Endothelial cell of umbilical vein (primary cell): ENCODE data around the gene TEN1. TPM values are rescaled to one million over a fixed set of nuclear protein-coding genes. Genes with fewer than 3 reads are reported as not detected.

ENCODE experiments used
- BruUV-seq: library from RNA; stranded (reverse); fragments of 400-500 nt; replicated peaks from 2 replicates; lab custom pipeline; 2021; lab: Mats Ljungman, UMichigan
- CTCF ChIA-PET: fragments of 300-600, 350-600 bp; sonication (Branson Sonifier 250); formaldehyde crosslinking; loops from one replicate; lab custom pipeline; 2021; ENCODE audit warnings: antibody characterized with exemption, inconsistent platforms; lab: Charles Lee
- POLR2A ChIA-PET: fragments of 300-600, 350-600 bp; sonication (Branson Sonifier 250); formaldehyde crosslinking; loops from one replicate; lab custom pipeline; 2021; ENCODE audit warnings: antibody characterized with exemption, inconsistent platforms; lab: Charles Lee
- DNase-seq: peaks from one replicate; pipeline ENCODE4 v3.0.0-alpha.2; 2011; ENCODE audit warnings: low read depth, low spot score
- FAIRE-seq: peaks from 2 replicates; lab custom pipeline; 2011; peaks lifted over from hg19 to GRCh38; lab: Jason Lieb, UNC
- H2AFZ ChIP-seq: 2 replicates; pipeline ENCODE4 v1.6.0; 2012; ENCODE audit warnings: low read depth, low read length, control low read depth, inconsistent platforms
- H3K27ac ChIP-seq: 2 replicates; pipeline ENCODE4 v1.5.1; 2011; ENCODE audit warnings: low read depth, mild to moderate bottlenecking, control low read depth, low read length, moderate library complexity; ENCODE audit not compliant: insufficient read depth
- H3K27me3 ChIP-seq, 2 experiments: 2 replicates each; pipeline versions ENCODE4 v1.6.0 to v1.6.1; 2011; ENCODE audit warnings: low read length in 2 of 2, mixed read lengths in 1 of 2; ENCODE audit not compliant: control insufficient read depth in 2 of 2, insufficient read depth in 2 of 2
- H3K36me3 ChIP-seq, 2 experiments: 2 replicates in 1 of 2; 3 replicates in 1 of 2; pipeline ENCODE4 v1.5.1; 2011; ENCODE audit warnings: low read length in 2 of 2, mild to moderate bottlenecking in 1 of 2, moderate library complexity in 1 of 2; ENCODE audit not compliant: control insufficient read depth in 2 of 2, insufficient read depth in 2 of 2; ENCODE audit errors: extremely low read depth in 1 of 2
- H3K4me1 ChIP-seq: 3 replicates; pipeline ENCODE4 v1.5.1; 2011; ENCODE audit warnings: mild to moderate bottlenecking, low read length; ENCODE audit not compliant: control insufficient read depth, insufficient read depth; ENCODE audit errors: extremely low read depth
- H3K4me2 ChIP-seq: 2 replicates; pipeline ENCODE4 v1.6.1; 2011; ENCODE audit warnings: low read length, control low read depth, mixed read lengths; ENCODE audit not compliant: insufficient read depth
- H3K4me3 ChIP-seq, 3 experiments: fragments of 200-600 bp in 1 of 3; sonication (generic), shearing (Covaris generic) in 1 of 3; replicated peaks in 1 of 3; 2 replicates each; pipeline ENCODE4 v1.5.1; 2011 to 2016; ENCODE audit warnings: control low read depth in 3 of 3, low read length in 3 of 3, mild to moderate bottlenecking in 2 of 3, inconsistent platforms in 1 of 3, low read depth in 1 of 3, moderate library complexity in 1 of 3; ENCODE audit not compliant: insufficient read depth in 1 of 3
- H3K79me2 ChIP-seq: 2 replicates; pipeline ENCODE4 v1.6.0; 2012; ENCODE audit warnings: low read length, inconsistent platforms; ENCODE audit not compliant: control insufficient read depth, insufficient read depth
- H3K9ac ChIP-seq: replicated peaks from 2 replicates; pipeline ENCODE3; 2011; ENCODE audit warnings: low read length, control low read depth; ENCODE audit not compliant: insufficient read depth; ENCODE audit errors: extremely low read depth
- H3K9me1 ChIP-seq: replicated peaks from 3 replicates; pipeline ENCODE4 v1.6.0; 2011; ENCODE audit warnings: mild to moderate bottlenecking, low read length; ENCODE audit not compliant: control insufficient read depth, insufficient read depth; ENCODE audit errors: extremely low read depth
- H3K9me3 ChIP-seq: replicated peaks from 2 replicates; pipeline ENCODE4 v1.5.1; 2012; ENCODE audit warnings: low read length, inconsistent platforms; ENCODE audit not compliant: control insufficient read depth, insufficient read depth
- H4K20me1 ChIP-seq: replicated peaks from 2 replicates; pipeline ENCODE3; 2011; ENCODE audit warnings: mild to moderate bottlenecking, low read length; ENCODE audit not compliant: control insufficient read depth, insufficient read depth; ENCODE audit errors: extremely low read depth
- EZH2 ChIP-seq: IDR thresholded peaks from 2 replicates; pipeline ENCODE4 v1.6.1; 2012; ENCODE audit warnings: borderline replicate concordance, low read depth, mild to moderate bottlenecking, moderate library complexity, low read length, inconsistent platforms; ENCODE audit not compliant: severe bottlenecking
- FOS ChIP-seq: IDR thresholded peaks from 2 replicates; pipeline ENCODE4 v1.6.1; 2011; ENCODE audit warnings: mild to moderate bottlenecking, low read length, moderate library complexity, borderline replicate concordance; ENCODE audit not compliant: insufficient read depth
- GATA2 ChIP-seq: IDR thresholded peaks from 2 replicates; pipeline ENCODE4 v1.7.0; 2011; ENCODE audit warnings: low read depth, mild to moderate bottlenecking, moderate library complexity, mixed read lengths, low read length; ENCODE audit not compliant: insufficient read length, insufficient read depth
- JUN ChIP-seq: IDR thresholded peaks from 2 replicates; pipeline ENCODE4 v1.6.1; 2011; ENCODE audit warnings: borderline replicate concordance, low read depth; ENCODE audit not compliant: insufficient read length, insufficient read depth
- MYC ChIP-seq: IDR thresholded peaks from one replicate; pipeline ENCODE4 v1.6.1; 2011; ENCODE audit warnings: mild to moderate bottlenecking, low read depth, low read length
- POLR2A ChIP-seq: IDR thresholded peaks from 2 replicates; pipeline ENCODE4 v1.6.1; 2012; ENCODE audit warnings: low read depth, mild to moderate bottlenecking, control low read depth, low read length
- POLR2AphosphoS5 ChIP-seq: IDR thresholded peaks from 2 replicates; pipeline ENCODE4 v1.6.1; 2012; ENCODE audit warnings: low read depth, mild to moderate bottlenecking, control low read depth, low read length, moderate library complexity; ENCODE audit not compliant: insufficient read depth
- dilution Hi-C: fragments of 300-500 bp; cut with MboI; formaldehyde crosslinking; loops from one replicate; pipeline ENCODE4 v1.15.0; 2019; ENCODE audit warnings: low sequenced_read_pairs; ENCODE audit not compliant: extremely low pct_ligation_motif_present
- intact Hi-C: fragments of 100-400 bp; cut with micrococcal nuclease; formaldehyde crosslinking; loops from one replicate; pipeline ENCODE4 v1.10.0; 2022
- polyA plus RNA-seq, 4 experiments: library from polyadenylated mRNA; depleted of rRNA in 3 of 4; stranded (reverse) in 3 of 4; unstranded in 1 of 4; fragments of >200 nt; gene quantifications; 2 replicates each; pipeline versions ENCODE4 v1.2.1 to v1.2.3, GENCODE V29; 2011 to 2012; ENCODE audit warnings: missing spikeins in 1 of 4
- total RNA-seq: library from RNA; stranded (reverse); gene quantifications from 2 replicates; pipeline ENCODE4 v1.2.3, GENCODE V29; 2021
- TF ChIP-seq, protein P1 (sequence below): IDR thresholded peaks from 2 replicates; pipeline ENCODE4 v1.6.1; 2011; ENCODE audit not compliant: insufficient read depth, insufficient read length
- TF ChIP-seq, protein P2 (sequence below), 2 donors: IDR thresholded peaks; 1 replicate in 1 of 2; 2 replicates in 1 of 2; pipeline ENCODE4 v1.5.1; 2011; ENCODE audit warnings: low read length in 2 of 2, mild to moderate bottlenecking in 2 of 2, moderate library complexity in 2 of 2, control low read depth in 1 of 2, inconsistent platforms in 1 of 2, low read depth in 1 of 2; ENCODE audit not compliant: insufficient read depth in 1 of 2; ENCODE audit errors: extremely low read depth in 1 of 2

Gene TEN1
- total and polyA plus RNA-seq, 2 donors (not counting 3 experiments of a cell fraction or from before 2014, with no cell fraction given), result 18.8 to 29.0 TPM

DNA sequence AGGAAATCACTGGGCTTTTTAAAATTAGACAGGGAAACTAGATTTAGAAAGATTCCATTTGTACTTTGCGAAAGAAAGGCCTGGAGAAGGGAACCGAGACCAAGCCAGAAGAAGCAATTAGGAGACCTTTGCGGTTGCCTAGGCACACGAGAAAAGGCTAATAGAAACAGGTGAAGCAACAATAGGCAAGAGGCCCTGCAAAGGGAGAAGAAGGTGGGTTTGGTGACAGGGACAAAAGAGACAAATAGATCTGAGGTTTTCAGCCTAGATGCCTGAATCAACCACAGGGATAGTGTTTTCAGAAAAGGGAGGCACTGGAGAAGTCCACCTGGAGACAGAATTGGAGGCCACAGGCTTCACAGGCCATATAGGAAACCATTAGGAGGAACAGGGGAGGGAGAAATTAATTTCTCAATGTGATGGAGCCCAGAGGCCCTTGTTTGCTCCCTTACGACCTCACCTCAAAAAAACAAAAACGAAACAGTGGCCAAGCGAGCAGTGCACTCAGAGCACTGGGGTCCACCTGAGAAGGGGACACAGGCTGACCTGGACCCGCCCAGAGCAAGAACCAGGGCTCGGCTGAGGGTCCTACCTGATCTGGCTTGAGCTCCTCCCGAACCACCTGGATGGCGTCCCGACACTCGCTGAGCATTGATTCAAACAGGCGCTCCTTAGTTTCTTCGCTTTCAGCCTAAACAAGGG lies 70.9 kb downstream of the TEN1 start:
- TF ChIP-seq GATA2 (no peak), JUN (no peak), MYC (no peak), POLR2A (no peak), POLR2AphosphoS5 (no peak), EZH2 (no peak), FOS (no peak)
- TF ChIP-seq, protein P1, sequence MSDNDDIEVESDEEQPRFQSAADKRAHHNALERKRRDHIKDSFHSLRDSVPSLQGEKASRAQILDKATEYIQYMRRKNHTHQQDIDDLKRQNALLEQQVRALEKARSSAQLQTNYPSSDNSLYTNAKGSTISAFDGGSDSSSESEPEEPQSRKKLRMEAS, result no peak
- TF ChIP-seq, protein P2, sequence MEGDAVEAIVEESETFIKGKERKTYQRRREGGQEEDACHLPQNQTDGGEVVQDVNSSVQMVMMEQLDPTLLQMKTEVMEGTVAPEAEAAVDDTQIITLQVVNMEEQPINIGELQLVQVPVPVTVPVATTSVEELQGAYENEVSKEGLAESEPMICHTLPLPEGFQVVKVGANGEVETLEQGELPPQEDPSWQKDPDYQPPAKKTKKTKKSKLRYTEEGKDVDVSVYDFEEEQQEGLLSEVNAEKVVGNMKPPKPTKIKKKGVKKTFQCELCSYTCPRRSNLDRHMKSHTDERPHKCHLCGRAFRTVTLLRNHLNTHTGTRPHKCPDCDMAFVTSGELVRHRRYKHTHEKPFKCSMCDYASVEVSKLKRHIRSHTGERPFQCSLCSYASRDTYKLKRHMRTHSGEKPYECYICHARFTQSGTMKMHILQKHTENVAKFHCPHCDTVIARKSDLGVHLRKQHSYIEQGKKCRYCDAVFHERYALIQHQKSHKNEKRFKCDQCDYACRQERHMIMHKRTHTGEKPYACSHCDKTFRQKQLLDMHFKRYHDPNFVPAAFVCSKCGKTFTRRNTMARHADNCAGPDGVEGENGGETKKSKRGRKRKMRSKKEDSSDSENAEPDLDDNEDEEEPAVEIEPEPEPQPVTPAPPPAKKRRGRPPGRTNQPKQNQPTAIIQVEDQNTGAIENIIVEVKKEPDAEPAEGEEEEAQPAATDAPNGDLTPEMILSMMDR (IDR thresholded peaks at IDR 0.05; ENCODE audit: extremely low read depth in 1 of 2, insufficient read depth in 1 of 2, low read depth in 1 of 2, low read length in 2 of 2), result no peak
- FAIRE-seq (no peak), DNase-seq (no peak)
- Histone ChIP-seq H3K9me1 (no peaks in the 10 kb centered on the region), H3K27ac (no peak overlapping the region), H3K9ac (no peak overlapping the region), H3K27me3 (no peaks in the 10 kb centered on the region), H2AFZ (no peak overlapping the region), H3K36me3 (peaks cover 16 to 34% of the 10 kb centered on the region in 2 experiments), H3K79me2 (peaks cover 20% of the 10 kb centered on the region), H3K4me1 (peaks cover 18% of the 10 kb centered on the region), H4K20me1 (no peaks in the 10 kb centered on the region), H3K4me3 (no peak overlapping the region), H3K9me3 (no peaks in the 10 kb centered on the region), H3K4me2 (no peak overlapping the region)
- CTCF ChIA-PET, result interaction anchor here (1.1 to 1.7 kb wide), 4 partner anchors 13 to 36 kb away, joined by 3 to 4 read pairs (median 3); no protein-coding TSS in a partner anchor
- dilution Hi-C loops, result no loop called here
- intact Hi-C loops, result no loop called here
- BruUV-seq, result no TSS peak
- POLR2A ChIA-PET, result no interaction called here

Other genes with a start within 250 kb of the TEN1 start
- 45.8 and 47.0 TPM in 2 replicates for gene GALK1, start 214.0 kb upstream of the TEN1 start, total RNA-seq
- 63.7 and 90.1 TPM in 2 replicates for gene GALK1, start 214.0 kb upstream of the TEN1 start, polyA plus RNA-seq
- 23.2 and 25.9 TPM in 2 replicates for gene UNK, start 194.4 kb upstream of the TEN1 start, total RNA-seq
- gene UNK, start 194.4 kb upstream of the TEN1 start, polyA plus RNA-seq, result 16.0 and 18.0 TPM in 2 replicates
- 7.1 and 14.9 TPM in 2 replicates for gene UNC13D, start 134.8 kb upstream of the TEN1 start, total RNA-seq
- gene UNC13D, start 134.8 kb upstream of the TEN1 start, polyA plus RNA-seq, result 6.9 and 7.7 TPM in 2 replicates
- 120 and 126 TPM in 2 replicates for gene WBP2, start 123.9 kb upstream of the TEN1 start, total RNA-seq
- 81.5 and 104 TPM in 2 replicates for gene WBP2, start 123.9 kb upstream of the TEN1 start, polyA plus RNA-seq
- gene TRIM47, start 100.7 kb upstream of the TEN1 start, total RNA-seq, result 56.7 and 67.7 TPM in 2 replicates
- 75.1 and 85.3 TPM in 2 replicates for gene TRIM47, start 100.7 kb upstream of the TEN1 start, polyA plus RNA-seq
- gene TRIM65, start 82.3 kb upstream of the TEN1 start, total RNA-seq, result 28.1 and 33.5 TPM in 2 replicates
- 18.6 and 19.3 TPM in 2 replicates for gene TRIM65, start 82.3 kb upstream of the TEN1 start, polyA plus RNA-seq
- gene MRPL38, start 74.4 kb upstream of the TEN1 start, total RNA-seq, result 93.8 and 94.4 TPM in 2 replicates
- gene MRPL38, start 74.4 kb upstream of the TEN1 start, polyA plus RNA-seq, result 82.7 and 100 TPM in 2 replicates
- 8.9 and 9.4 TPM in 2 replicates for gene FBF1, start 38.2 kb upstream of the TEN1 start, total RNA-seq
- gene FBF1, start 38.2 kb upstream of the TEN1 start, polyA plus RNA-seq, result 4.9 and 5.7 TPM in 2 replicates
- gene ACOX1, start 74 bp upstream of the TEN1 start, total RNA-seq, result 45.1 and 47.0 TPM in 2 replicates
- gene ACOX1, start 74 bp upstream of the TEN1 start, polyA plus RNA-seq, result 17.9 and 18.6 TPM in 2 replicates
- gene CDK3, start 21.6 kb downstream of the TEN1 start, total RNA-seq, result 6.2 and 8.5 TPM in 2 replicates
- 8.7 and 9.7 TPM in 2 replicates for gene CDK3, start 21.6 kb downstream of the TEN1 start, polyA plus RNA-seq
- not detected in 2 replicates for gene EVPL, start 48.1 kb downstream of the TEN1 start, total RNA-seq
- not detected in 2 replicates for gene EVPL, start 48.1 kb downstream of the TEN1 start, polyA plus RNA-seq
- gene SRP68, start 93.3 kb downstream of the TEN1 start, total RNA-seq, result 77.6 and 81.7 TPM in 2 replicates
- gene SRP68, start 93.3 kb downstream of the TEN1 start, polyA plus RNA-seq, result 55.8 and 64.6 TPM in 2 replicates
- gene GALR2, start 95.5 kb downstream of the TEN1 start, total RNA-seq, result not detected in 2 replicates
- gene GALR2, start 95.5 kb downstream of the TEN1 start, polyA plus RNA-seq, result 0.47 and 0.53 TPM in 2 replicates
- gene ZACN, start 99.9 kb downstream of the TEN1 start, total RNA-seq, result not detected in 2 replicates
- 0.05 and 0.18 TPM in 2 replicates for gene ZACN, start 99.9 kb downstream of the TEN1 start, polyA plus RNA-seq
- gene EXOC7, start 124.5 kb downstream of the TEN1 start, total RNA-seq, result 122 and 137 TPM in 2 replicates
- gene EXOC7, start 124.5 kb downstream of the TEN1 start, polyA plus RNA-seq, result 91.5 and 104 TPM in 2 replicates
- gene FOXJ1, start 162.0 kb downstream of the TEN1 start, total RNA-seq, result not detected in 2 replicates
- gene FOXJ1, start 162.0 kb downstream of the TEN1 start, polyA plus RNA-seq, result not detected in 2 replicates